SW480 (cell line): ENCODE data around the gene RASGRF2.
"Not testable (repeated sequence)": the region's sequence is repeated elsewhere in the genome, so short reads cannot be mapped to it uniquely, and the experiment has no call there.

Experiments
- DNase-seq: peaks from one replicate; pipeline ENCODE4 v3.0.0-alpha.2; 2016; ENCODE audit warnings: low spot score

The RASGRF2 gene

GRCh38 chr5:81242906-81243436 lies 282.8 kb downstream of the RASGRF2 start:
- DNase-seq = no peak

- no peak for DNase-seq
Observed at GRCh38 chr5:81244451-81244850, 284.3 kb downstream of the RASGRF2 start.

GRCh38 chr5:81245871-81246235 lies 285.7 kb downstream of the RASGRF2 start:
- DNase-seq = no peak

- DNase-seq = no peak
Observed at GRCh38 chr5:81246697-81247096, 286.5 kb downstream of the RASGRF2 start.

GRCh38 chr5:81247441-81247972 lies 287.3 kb downstream of the RASGRF2 start:
- peak; percentile 21 for DNase-seq

- DNase-seq = no peak
Observed at GRCh38 chr5:81249240-81249639, 289.1 kb downstream of the RASGRF2 start.

- no peak for DNase-seq
Observed at GRCh38 chr5:81250004-81250403, 289.8 kb downstream of the RASGRF2 start.

- no peak for DNase-seq
Observed at GRCh38 chr5:81251922-81252321, 291.8 kb downstream of the RASGRF2 start.

GRCh38 chr5:81252904-81253303 lies 292.7 kb downstream of the RASGRF2 start:
- no peak for DNase-seq

- DNase-seq = no peak
Observed at GRCh38 chr5:81253875-81254274, 293.7 kb downstream of the RASGRF2 start.

GRCh38 chr5:81254886-81255559 lies 294.9 kb downstream of the RASGRF2 start:
- DNase-seq = no peak

GRCh38 chr5:81256766-81257165 lies 296.6 kb downstream of the RASGRF2 start:
- no peak for DNase-seq

- DNase-seq = not testable (repeated sequence)
Observed at GRCh38 chr5:81262796-81263195, 302.6 kb downstream of the RASGRF2 start.

GRCh38 chr5:81265101-81265500 lies 304.9 kb downstream of the RASGRF2 start:
- no peak for DNase-seq

- peak; percentile 49 for DNase-seq
Observed at GRCh38 chr5:81268521-81269196, 308.5 kb downstream of the RASGRF2 start.

- no peak for DNase-seq
Observed at GRCh38 chr5:81269751-81270393, 309.7 kb downstream of the RASGRF2 start.

GRCh38 chr5:81270394-81271027 lies 310.3 kb downstream of the RASGRF2 start:
- DNase-seq = not testable (repeated sequence)
